ENCODE measurements around the gene PSMA8. TPM values are rescaled to one million over a fixed set of nuclear protein-coding genes. Genes with fewer than 3 reads are reported as not detected.

PSMA8 gene
- total RNA-seq, 1 donor from 2014 or later, result not detected

GRCh38 chr18:26175481-26175880 is 41.8 kb downstream of the PSMA8 start:
- TF ChIP-seq CTCF (IDR thresholded peaks at IDR 0.05) (no peak), EZH2phosphoT487 (IDR thresholded peaks at IDR 0.05) (no peak)
- no peak overlapping the region for H2AFZ ChIP-seq (replicated peaks)

GRCh38 chr18:26176134-26176533 is 42.5 kb downstream of the PSMA8 start:
- Histone ChIP-seq H3K27ac (no peak overlapping the region), H4K20me1 (ENCODE audit: low read depth) (no peaks in the 10 kb centered on the region), H3K4me1 (no peaks in the 10 kb centered on the region), H3K4me3 (no peak overlapping the region), H2AFZ (replicated peaks) (no peak overlapping the region), H3F3A (ENCODE audit: low read depth) (no peaks in the 10 kb centered on the region), H3K9ac (no peak overlapping the region), H3K27me3 (no peaks in the 10 kb centered on the region), H3K4me2 (no peak overlapping the region), H3K9me3 (ENCODE audit: low read depth) (no peaks in the 10 kb centered on the region), H3K79me2 (ENCODE audit: low read depth) (no peaks in the 10 kb centered on the region), H3K36me3 (no peaks in the 10 kb centered on the region)
- Mint-ChIP-seq H3K4me1 (no peaks in the 10 kb centered on the region), H3K27me3 (ENCODE audit: insufficient read depth, low read depth) (peaks cover 4% of the 10 kb centered on the region), H3K9me3 (no peaks in the 10 kb centered on the region), H3K4me3 (no peak overlapping the region), H3K27ac (no peak overlapping the region), H3K36me3 (peaks cover under 1% of the 10 kb centered on the region)
- DNase-seq (ENCODE audit: low spot score), result no peak
- no peak for TF ChIP-seq CTCF (IDR thresholded peaks at IDR 0.05)
- TF ChIP-seq EZH2phosphoT487 (IDR thresholded peaks at IDR 0.05), result no peak
- TF ChIP-seq EZH2 (IDR thresholded peaks at IDR 0.05), result no peak

More at GRCh38 chr18:26175481-26175880, 41.8 kb downstream of the PSMA8 start:
- Mint-ChIP-seq H3K4me1 (no peaks in the 10 kb centered on the region), H3K9me3 (no peaks in the 10 kb centered on the region), H3K27ac (no peak overlapping the region), H3K36me3 (no peaks in the 10 kb centered on the region), H3K4me3 (no peak overlapping the region), H3K27me3 (ENCODE audit: insufficient read depth, low read depth) (peaks cover 4% of the 10 kb centered on the region)
- Histone ChIP-seq H3K27me3 (no peaks in the 10 kb centered on the region), H3F3A (ENCODE audit: low read depth) (no peaks in the 10 kb centered on the region), H3K4me1 (no peaks in the 10 kb centered on the region), H3K79me2 (ENCODE audit: low read depth) (no peaks in the 10 kb centered on the region), H3K36me3 (no peaks in the 10 kb centered on the region), H3K27ac (no peak overlapping the region), H4K20me1 (ENCODE audit: low read depth) (no peaks in the 10 kb centered on the region), H3K4me3 (no peak overlapping the region), H3K4me2 (no peak overlapping the region), H3K9me3 (ENCODE audit: low read depth) (no peaks in the 10 kb centered on the region), H3K9ac (no peak overlapping the region)
- no peak for DNase-seq (ENCODE audit: low spot score)

GRCh38 chr18:26181343-26181826 is 47.7 kb downstream of the PSMA8 start:
- H3K27me3 ChIP-seq, result no peaks in the 10 kb centered on the region
- peaks cover 2% of the 10 kb centered on the region for H3K36me3 Mint-ChIP-seq
- H3K4me3 Mint-ChIP-seq, result no peak overlapping the region
- no peaks in the 10 kb centered on the region for H3K79me2 ChIP-seq (ENCODE audit: low read depth)
- no peak overlapping the region for H3K4me2 ChIP-seq
- no peaks in the 10 kb centered on the region for H3K27me3 Mint-ChIP-seq (ENCODE audit: insufficient read depth, low read depth)
- peaks cover 5% of the 10 kb centered on the region for H3K9me3 Mint-ChIP-seq
- H3K36me3 ChIP-seq, result no peaks in the 10 kb centered on the region
- DNase-seq (ENCODE audit: low spot score), result no peak
- no peaks in the 10 kb centered on the region for H4K20me1 ChIP-seq (ENCODE audit: low read depth)
- H3K4me1 ChIP-seq, result no peaks in the 10 kb centered on the region
- H3K4me3 ChIP-seq, result no peak overlapping the region
- no peaks in the 10 kb centered on the region for H3K4me1 Mint-ChIP-seq
- H3K27ac Mint-ChIP-seq, result no peak overlapping the region
- no peak overlapping the region for H3K9ac ChIP-seq
- H2AFZ ChIP-seq (replicated peaks), result no peak overlapping the region
- no peaks in the 10 kb centered on the region for H3F3A ChIP-seq (ENCODE audit: low read depth)
- no peak for TF ChIP-seq EZH2phosphoT487 (IDR thresholded peaks at IDR 0.05)
- no peak for TF ChIP-seq EZH2 (IDR thresholded peaks at IDR 0.05)
- no peak for TF ChIP-seq CTCF (IDR thresholded peaks at IDR 0.05)
- no peaks in the 10 kb centered on the region for H3K9me3 ChIP-seq (ENCODE audit: low read depth)
- H3K27ac ChIP-seq, result no peak overlapping the region
